Mucosa of rectum (tissue), 2 donors: ENCODE measurements around the gene STON2.
"Not testable (repeated sequence)": the region's sequence is repeated elsewhere in the genome, so short reads cannot be mapped to it uniquely, and the experiment has no call there.

Experiments
- H3K27ac ChIP-seq, 2 donors: one replicate each; pipeline ENCODE4 v1.7.0; 2013; ENCODE audit warnings: inconsistent platforms in 2 of 2, low read depth in 2 of 2, low read length in 2 of 2
- H3K27me3 ChIP-seq, 2 donors: one replicate each; pipeline ENCODE4 v1.7.0; 2013; ENCODE audit warnings: low read length in 2 of 2; ENCODE audit not compliant: control insufficient read depth in 2 of 2, insufficient read depth in 2 of 2
- H3K36me3 ChIP-seq, 2 donors: one replicate each; pipeline ENCODE4 v1.7.0; 2013; ENCODE audit warnings: low read length in 2 of 2; ENCODE audit not compliant: control insufficient read depth in 2 of 2, insufficient read depth in 2 of 2
- H3K4me1 ChIP-seq, 2 donors: one replicate each; pipeline ENCODE4 v1.7.0; 2013; ENCODE audit warnings: low read length in 2 of 2, mild to moderate bottlenecking in 1 of 2; ENCODE audit not compliant: control insufficient read depth in 2 of 2, insufficient read depth in 2 of 2
- H3K4me3 ChIP-seq, 2 donors: one replicate each; pipeline ENCODE4 v1.7.0; 2013; ENCODE audit warnings: low read length in 2 of 2
- H3K9ac ChIP-seq, 2 donors: one replicate each; pipeline ENCODE4 v1.7.0; 2013; ENCODE audit warnings: low read length in 2 of 2, low read depth in 1 of 2, mild to moderate bottlenecking in 1 of 2
- H3K9me3 ChIP-seq, 2 donors: one replicate each; pipeline ENCODE4 v1.7.0; 2013; ENCODE audit warnings: low read length in 2 of 2; ENCODE audit not compliant: control insufficient read depth in 2 of 2
- donor health status: healthy.
- donor health status: Normal muscosa, but diverticular disease.

STON2 gene

GRCh38 chr14:81256289-81256960 is 143.7 kb downstream of the STON2 start:
- Histone ChIP-seq H3K4me1 (no peaks in the 10 kb centered on the region), H3K4me3 (no peak overlapping the region), H3K27ac (no peak overlapping the region), H3K9me3 (no peaks in the 10 kb centered on the region), H3K36me3 (peaks cover 0 to 4% of the 10 kb centered on the region in 2 donors), H3K27me3 (no peaks in the 10 kb centered on the region), H3K9ac (no peak overlapping the region)

- no peaks in the 10 kb centered on the region for H3K27me3 ChIP-seq
- no peaks in the 10 kb centered on the region for H3K4me1 ChIP-seq
- H3K9me3 ChIP-seq = no peaks in the 10 kb centered on the region
- no peak overlapping the region for H3K4me3 ChIP-seq
- no peaks in the 10 kb centered on the region for H3K36me3 ChIP-seq
- H3K9ac ChIP-seq = no peak overlapping the region
- no peak overlapping the region for H3K27ac ChIP-seq
Measured at GRCh38 chr14:81252278-81252677, 147.8 kb downstream of the STON2 start.

DNA sequence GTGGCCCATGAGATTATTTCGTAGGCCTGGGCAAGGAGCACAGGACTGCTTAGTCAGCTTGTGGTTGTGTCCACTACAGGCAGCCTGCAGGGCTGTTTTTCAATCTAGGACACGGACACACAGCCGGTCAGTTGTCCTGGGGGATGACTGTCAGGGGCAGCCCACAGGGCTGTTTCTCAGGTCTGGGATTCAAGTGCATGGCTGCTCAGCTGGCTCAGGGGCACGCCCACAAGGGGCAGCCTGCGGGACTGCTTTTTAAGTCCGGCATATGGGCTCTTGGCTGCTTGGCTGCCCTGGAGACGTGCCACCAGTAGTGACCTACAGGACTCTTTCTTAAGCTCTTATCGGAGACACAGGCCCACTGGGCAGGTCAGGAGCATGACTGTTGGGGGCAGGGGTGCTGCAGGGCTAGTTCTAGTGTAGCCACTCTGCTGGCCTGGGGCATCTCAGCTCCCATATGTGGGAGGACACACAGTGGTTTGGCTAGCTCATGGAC is 152.8 kb downstream of the STON2 start:
- Histone ChIP-seq H3K9ac (no peak overlapping the region), H3K36me3 (no peaks in the 10 kb centered on the region), H3K4me1 (no peaks in the 10 kb centered on the region), H3K27me3 (no peaks in the 10 kb centered on the region), H3K9me3 (no peaks in the 10 kb centered on the region), H3K4me3 (no peak overlapping the region), H3K27ac (no peak overlapping the region)

DNA sequence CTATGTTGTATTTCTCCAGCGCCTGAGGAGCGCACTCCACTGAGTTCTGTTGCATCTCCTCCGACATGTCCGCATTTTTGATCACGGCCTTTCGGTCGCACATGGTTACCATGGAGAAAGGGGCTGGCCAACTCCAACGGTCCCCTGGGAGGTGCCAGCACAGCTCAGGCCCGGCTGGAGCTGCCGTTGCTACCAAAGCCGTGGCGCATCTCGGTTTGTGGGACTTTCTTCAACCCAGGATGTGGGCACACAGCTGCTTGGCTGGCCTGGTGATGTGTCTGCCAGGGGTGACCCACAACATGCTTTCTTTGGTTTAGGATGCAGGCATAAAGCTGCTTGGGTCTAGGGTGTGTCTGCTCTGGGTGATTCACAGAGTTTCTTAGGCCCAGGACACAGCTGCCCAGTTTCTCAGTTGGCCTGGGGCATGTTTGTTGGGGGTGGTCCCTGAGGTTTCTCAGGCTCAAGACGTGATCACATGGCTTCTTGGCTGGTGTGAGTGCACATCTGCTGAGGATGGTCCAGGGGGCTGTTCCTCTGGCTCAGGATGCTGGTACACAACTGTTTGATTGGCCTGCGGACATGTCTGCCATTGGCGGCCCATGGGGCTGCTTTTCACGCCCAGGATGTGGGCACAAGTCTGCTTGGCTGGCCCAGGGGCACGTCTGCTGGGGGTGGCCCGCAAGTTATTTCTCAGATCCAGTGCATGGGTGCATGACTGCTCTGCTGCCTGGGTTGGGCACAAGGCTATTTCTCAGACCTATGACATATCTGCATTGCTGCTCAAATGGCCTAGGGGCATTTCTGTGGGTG is 153.5 kb downstream of the STON2 start:
- Histone ChIP-seq H3K27me3 (no peaks in the 10 kb centered on the region), H3K9ac (no peak overlapping the region), H3K27ac (no peak overlapping the region), H3K36me3 (no peaks in the 10 kb centered on the region), H3K4me3 (no peak overlapping the region), H3K9me3 (no peaks in the 10 kb centered on the region), H3K4me1 (no peaks in the 10 kb centered on the region)

- H3K4me3 ChIP-seq = no peak overlapping the region
- no peaks in the 10 kb centered on the region for H3K36me3 ChIP-seq
- H3K27me3 ChIP-seq = no peaks in the 10 kb centered on the region
- H3K4me1 ChIP-seq = no peaks in the 10 kb centered on the region
- no peaks in the 10 kb centered on the region for H3K9me3 ChIP-seq
- no peak overlapping the region for H3K27ac ChIP-seq
- H3K9ac ChIP-seq = no peak overlapping the region
Measured at GRCh38 chr14:81245771-81246170, 154.4 kb downstream of the STON2 start.

DNA sequence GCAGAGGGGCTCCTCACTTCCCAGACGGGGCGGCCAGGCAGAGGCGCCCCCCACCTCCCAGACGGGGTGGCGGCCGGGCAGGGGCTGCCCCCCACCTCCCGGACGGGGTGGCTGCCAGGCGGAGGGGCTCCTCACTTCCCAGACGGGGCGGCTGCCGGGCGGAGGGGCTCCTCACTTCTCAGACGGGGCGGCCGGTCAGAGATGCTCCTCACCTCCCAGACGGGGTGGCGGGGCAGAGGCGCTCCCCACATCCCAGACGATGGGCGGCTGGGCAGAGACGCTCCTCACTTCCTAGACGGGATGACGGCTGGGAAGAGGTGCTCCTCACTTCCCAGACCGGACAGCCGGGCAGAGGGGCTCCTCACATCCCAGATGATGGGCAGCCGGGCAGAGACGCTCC is 155.7 kb downstream of the STON2 start:
- H3K9me3 ChIP-seq, H3K27ac ChIP-seq, H3K27me3 ChIP-seq, H3K36me3 ChIP-seq, H3K4me3 ChIP-seq, H3K4me1 ChIP-seq, H3K9ac ChIP-seq: not testable (repeated sequence)

DNA sequence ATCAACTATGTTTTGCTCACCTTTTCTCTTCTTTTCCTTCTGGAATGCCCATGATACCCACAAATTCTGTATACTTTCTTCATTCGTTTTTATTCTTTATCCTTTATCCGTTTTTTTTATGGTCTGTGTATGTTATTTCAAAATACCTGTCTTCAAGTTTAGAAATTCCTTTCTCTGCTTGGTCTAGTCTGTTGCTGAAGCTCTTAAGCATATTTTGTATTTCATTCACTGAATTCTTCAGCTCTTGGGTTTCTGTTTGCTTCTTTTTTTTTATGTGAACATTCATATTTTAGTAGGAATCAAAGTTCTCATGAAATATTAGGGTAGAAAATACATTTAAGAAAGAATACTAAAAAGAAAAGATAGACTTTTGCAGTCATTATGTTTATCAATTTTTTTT is 156.6 kb downstream of the STON2 start:
- H3K9me3 ChIP-seq = no peaks in the 10 kb centered on the region
- no peaks in the 10 kb centered on the region for H3K27me3 ChIP-seq
- H3K36me3 ChIP-seq = no peaks in the 10 kb centered on the region
- H3K4me1 ChIP-seq = no peaks in the 10 kb centered on the region
- H3K4me3 ChIP-seq = no peak overlapping the region
- H3K27ac ChIP-seq = no peak overlapping the region
- H3K9ac ChIP-seq = no peak overlapping the region

- H3K4me1 ChIP-seq, H3K27ac ChIP-seq, H3K9me3 ChIP-seq, H3K36me3 ChIP-seq, H3K4me3 ChIP-seq, H3K27me3 ChIP-seq, H3K9ac ChIP-seq: not testable (repeated sequence)
Measured at GRCh38 chr14:81236849-81237248, 163.3 kb downstream of the STON2 start.

- no peaks in the 10 kb centered on the region for H3K9me3 ChIP-seq
- no peak overlapping the region for H3K9ac ChIP-seq
- no peaks in the 10 kb centered on the region for H3K4me1 ChIP-seq
- H3K27ac ChIP-seq = no peak overlapping the region
- H3K4me3 ChIP-seq = no peak overlapping the region
- H3K36me3 ChIP-seq = no peaks in the 10 kb centered on the region
- no peaks in the 10 kb centered on the region for H3K27me3 ChIP-seq
Measured at GRCh38 chr14:81236138-81236537, 164.0 kb downstream of the STON2 start.

DNA sequence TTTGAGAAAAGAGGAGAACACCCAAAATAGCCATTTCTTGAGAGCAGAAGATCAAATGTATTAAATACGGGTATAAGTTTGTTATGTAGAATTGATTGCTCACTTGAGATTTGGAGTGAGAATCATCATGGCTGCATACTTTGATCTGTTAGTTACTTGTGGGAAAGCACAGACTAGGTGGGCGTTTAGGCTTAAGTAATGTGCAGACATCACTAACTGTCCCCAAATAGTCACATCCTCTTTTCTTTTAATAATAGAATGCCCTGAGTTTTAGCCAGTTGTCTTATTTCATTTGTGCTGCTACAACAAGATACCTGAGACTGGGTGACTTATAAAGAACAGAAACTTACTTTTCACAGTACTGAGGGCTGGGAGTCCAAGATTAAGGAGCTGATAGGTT is 165.0 kb downstream of the STON2 start:
- Histone ChIP-seq H3K4me1 (no peaks in the 10 kb centered on the region), H3K27ac (no peak overlapping the region), H3K27me3 (no peaks in the 10 kb centered on the region), H3K4me3 (no peak overlapping the region), H3K9me3 (no peaks in the 10 kb centered on the region), H3K36me3 (no peaks in the 10 kb centered on the region), H3K9ac (no peak overlapping the region)
